ENCODE measurements around the gene SLC28A2.

Gene SLC28A2

GRCh38 chr15:45262906-45263461, 10.9 kb downstream of the SLC28A2 start:
- H3K4me3 ChIP-seq (ENCODE audit: low read length) = no peak overlapping the region
- no peak for DNase-seq (ENCODE audit: low read depth)
- TF ChIP-seq, protein P1, sequence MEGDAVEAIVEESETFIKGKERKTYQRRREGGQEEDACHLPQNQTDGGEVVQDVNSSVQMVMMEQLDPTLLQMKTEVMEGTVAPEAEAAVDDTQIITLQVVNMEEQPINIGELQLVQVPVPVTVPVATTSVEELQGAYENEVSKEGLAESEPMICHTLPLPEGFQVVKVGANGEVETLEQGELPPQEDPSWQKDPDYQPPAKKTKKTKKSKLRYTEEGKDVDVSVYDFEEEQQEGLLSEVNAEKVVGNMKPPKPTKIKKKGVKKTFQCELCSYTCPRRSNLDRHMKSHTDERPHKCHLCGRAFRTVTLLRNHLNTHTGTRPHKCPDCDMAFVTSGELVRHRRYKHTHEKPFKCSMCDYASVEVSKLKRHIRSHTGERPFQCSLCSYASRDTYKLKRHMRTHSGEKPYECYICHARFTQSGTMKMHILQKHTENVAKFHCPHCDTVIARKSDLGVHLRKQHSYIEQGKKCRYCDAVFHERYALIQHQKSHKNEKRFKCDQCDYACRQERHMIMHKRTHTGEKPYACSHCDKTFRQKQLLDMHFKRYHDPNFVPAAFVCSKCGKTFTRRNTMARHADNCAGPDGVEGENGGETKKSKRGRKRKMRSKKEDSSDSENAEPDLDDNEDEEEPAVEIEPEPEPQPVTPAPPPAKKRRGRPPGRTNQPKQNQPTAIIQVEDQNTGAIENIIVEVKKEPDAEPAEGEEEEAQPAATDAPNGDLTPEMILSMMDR (conservative IDR thresholded peaks at IDR 0.05; ENCODE audit: low read depth, low read length) = no peak

- no peak overlapping the region for H3K4me3 ChIP-seq (ENCODE audit: low read length)
- TF ChIP-seq, protein P1 (conservative IDR thresholded peaks at IDR 0.05; ENCODE audit: low read depth, low read length) = no peak
- no peak for DNase-seq (ENCODE audit: low read depth)
These were observed 11.8 kb downstream of the SLC28A2 start for GRCh38 chr15:45263854-45264253.

GRCh38 chr15:45265506-45265905, 13.5 kb downstream of the SLC28A2 start:
- TF ChIP-seq, protein P1 (conservative IDR thresholded peaks at IDR 0.05; ENCODE audit: low read depth, low read length) = no peak
- H3K4me3 ChIP-seq (ENCODE audit: low read length) = no peak overlapping the region
- DNase-seq (ENCODE audit: low read depth) = no peak

DNA sequence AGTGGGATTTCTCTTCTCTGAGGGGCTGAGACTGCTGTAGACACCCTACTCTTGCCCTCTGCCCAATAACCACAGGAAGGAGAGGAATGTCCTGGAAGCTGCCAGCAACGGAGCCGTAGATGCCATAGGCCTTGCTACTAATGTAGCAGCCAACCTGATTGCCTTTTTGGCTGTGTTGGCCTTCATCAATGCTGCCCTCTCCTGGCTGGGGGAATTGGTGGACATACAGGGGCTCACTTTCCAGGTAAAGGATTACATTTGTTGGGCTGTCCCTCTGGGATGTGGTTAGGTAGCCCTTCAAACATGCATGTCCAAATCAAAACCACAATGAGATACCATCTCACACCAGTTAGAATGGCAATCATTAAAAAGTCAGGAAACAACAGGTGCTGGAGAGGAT, 16.1 kb downstream of the SLC28A2 start:
- no peak for DNase-seq (ENCODE audit: low read depth)
- no peak overlapping the region for H3K4me3 ChIP-seq (ENCODE audit: low read length)
- TF ChIP-seq, protein P1 (conservative IDR thresholded peaks at IDR 0.05; ENCODE audit: low read depth, low read length) = no peak

DNA sequence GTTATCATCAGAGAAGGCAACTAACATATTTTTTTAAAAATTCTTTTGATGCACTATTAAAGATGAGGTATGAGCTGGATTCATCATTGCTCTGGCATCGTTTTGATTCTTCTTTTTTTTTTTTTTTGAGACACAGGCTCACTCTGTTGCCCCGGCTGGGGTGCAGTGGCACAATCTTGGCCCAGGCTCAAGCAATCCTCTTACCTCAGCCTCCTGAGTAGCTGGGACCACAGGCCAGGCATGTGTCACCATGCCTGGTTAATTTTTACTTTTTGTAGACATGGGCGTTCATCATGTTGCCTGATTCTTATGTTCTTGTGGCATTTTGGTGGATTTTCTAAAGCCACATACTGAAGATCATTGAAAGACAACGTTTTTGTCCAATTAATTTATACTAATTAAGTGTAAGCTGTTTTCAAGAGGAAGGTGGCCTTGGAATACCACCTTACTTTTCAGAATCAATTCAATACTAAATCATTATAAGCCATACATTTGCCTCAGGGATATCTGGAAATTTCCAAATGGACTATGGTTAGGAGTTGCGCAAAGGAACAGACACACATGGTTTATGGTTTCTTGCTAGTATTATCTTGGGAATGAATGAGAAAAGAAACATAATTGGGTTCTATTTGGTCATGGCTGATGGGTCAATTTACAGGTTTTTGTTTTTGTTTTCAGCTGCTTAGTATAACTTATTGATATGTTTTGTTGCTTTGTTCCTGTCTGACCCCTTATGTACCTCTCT, 22.8 kb downstream of the SLC28A2 start:
- DNase-seq (ENCODE audit: low read depth) = no peak
- H3K4me3 ChIP-seq (ENCODE audit: low read length) = no peak overlapping the region
- TF ChIP-seq, protein P1 (conservative IDR thresholded peaks at IDR 0.05; ENCODE audit: low read depth, low read length) = no peak

- TF ChIP-seq, protein P1 (conservative IDR thresholded peaks at IDR 0.05; ENCODE audit: low read depth, low read length) = peak; percentile 29
- DNase-seq (ENCODE audit: low read depth) = no peak
- H3K4me3 ChIP-seq (ENCODE audit: low read length) = no peak overlapping the region
These were observed 24.8 kb downstream of the SLC28A2 start for GRCh38 chr15:45276831-45277230.
